HS-27A (cell line): ENCODE measurements around the gene HIVEP3.

Source experiments
- DNase-seq: peaks from one replicate; pipeline ENCODE4 v3.0.0-alpha.2; 2012; ENCODE audit warnings: low read depth, missing footprints

The HIVEP3 gene

DNA sequence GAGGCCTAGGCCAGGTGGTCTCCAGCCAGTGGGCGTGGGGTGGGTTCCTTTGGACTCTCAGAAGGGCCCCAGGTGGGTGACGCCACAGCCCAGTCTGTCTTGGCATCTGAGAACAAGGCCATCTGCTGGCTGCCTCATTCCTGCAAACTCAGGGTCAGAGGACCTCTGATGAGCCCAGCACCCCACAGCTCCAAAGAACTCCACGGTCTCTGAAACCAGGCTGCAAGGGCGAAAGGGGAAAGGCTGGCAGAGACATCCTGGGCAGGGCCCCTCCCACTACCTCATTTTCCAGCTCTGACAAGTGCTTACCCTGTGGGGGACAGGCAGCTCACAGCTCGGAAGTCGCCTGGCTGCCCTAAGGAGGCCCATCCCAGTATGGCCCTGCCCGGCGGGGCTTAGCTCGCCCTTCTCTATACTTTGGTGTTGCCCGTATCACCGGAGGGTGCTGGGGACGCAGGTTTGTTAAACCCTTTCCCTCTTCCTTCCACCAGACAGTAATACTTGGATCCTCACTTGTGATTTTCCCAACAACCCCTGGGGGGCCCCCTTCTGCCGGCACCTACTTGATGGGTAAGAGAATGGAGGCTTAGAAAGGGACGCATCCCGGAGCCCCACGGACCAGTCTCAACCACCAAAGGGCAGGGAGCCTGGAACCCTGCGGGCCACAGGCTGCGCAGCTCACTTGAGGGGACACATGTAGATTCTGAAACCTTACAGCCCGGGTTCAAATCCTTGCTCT lies 423.3 kb downstream of the HIVEP3 start:
- DNase-seq = no peak

DNA sequence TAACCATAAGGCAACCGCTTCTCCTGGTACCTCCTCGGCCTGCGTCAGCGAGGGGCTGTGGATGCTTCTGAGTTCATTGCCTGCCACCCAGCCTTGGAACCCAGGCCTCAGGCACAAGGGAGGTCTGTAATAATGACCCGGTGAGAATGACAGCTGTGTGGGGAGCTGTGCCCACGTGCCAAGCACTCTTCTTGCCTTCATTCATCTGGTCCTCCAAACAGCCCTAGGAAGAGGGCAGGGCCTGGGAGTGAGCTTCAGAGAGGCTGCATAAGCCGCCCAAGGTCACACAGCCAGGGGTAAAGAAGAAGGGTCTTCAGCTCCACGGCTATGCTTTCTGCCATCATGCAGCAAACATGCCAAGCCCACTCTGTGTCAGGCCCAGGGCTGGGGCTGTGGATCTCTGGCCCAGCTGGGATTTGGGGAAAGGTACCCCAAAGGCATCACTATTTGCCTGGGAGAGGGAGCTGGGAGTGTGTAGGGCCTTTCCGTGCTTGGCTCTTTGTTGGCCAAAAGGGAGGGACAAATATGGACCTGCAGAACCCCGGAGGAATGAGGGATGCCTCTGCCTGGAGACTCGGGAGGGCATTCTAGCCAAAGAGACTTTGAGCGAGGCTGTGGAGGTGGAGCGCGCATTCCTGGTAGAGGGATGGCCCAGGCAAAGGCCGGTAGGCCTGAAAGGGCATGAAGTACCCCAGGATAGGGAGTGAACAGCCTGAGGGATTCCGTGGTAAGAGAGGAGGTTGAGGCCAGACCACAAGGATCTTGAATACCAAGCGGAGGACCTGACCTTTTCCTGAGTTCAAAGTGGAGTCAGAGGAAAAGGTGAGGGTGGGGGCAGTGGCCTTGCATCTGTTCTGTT lies 424.1 kb downstream of the HIVEP3 start:
- no peak for DNase-seq

DNA sequence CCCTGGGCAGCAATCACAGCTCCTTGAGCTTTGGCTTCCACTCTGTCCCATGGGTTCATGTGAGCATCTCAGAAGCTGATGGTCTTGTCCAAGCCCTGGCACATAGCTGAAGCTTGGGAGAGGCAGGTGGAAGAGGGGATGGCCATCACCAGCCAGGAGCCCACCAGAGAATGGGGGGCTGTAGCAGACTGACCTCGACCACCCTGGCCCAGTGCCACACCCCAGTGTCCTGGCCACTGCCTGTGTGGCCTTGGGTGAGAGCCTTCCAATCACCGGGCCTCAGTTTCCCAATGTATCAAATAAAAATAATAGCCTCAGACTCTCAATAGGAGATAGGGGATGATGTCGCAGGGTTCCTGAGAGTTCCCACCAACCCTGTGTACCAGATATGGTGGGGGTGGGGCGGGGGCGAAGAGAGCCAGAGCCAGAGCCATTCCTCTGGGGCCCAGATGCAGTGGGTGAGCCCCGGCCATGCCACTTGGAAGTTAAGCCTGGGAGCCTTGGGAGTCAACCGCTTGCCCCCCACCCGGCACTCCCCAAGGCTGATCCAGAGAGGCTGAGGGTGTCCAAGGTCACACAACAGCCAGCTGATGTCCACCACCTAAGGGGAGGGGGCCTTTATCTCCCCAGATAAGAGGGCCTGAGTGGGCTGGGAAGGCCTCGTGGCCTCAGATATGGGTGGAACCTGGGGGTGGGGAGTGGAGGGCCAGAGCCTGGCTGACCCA lies 424.9 kb downstream of the HIVEP3 start:
- DNase-seq = no peak

DNA sequence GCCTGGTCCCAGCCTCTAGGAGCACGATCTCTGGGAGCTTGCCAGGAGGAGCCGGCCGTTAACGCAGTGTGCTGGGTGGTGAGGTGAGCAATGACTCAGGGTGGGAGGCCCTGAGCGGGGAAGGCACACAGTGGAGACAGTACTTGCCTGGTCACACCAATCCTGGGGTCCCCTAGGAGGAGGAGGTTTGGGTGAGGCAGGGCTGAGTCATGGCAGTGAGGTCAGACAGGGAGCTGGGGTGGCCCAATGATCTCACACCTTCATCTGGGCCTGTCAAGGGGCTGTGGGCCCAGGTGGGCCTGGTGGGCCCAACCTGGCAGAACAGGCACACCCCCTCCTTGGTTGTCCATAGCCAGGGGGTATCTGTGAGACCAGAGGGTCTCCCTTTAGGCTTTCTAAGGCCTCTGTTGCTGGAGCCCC lies 425.6 kb downstream of the HIVEP3 start:
- peak; percentile 96 for DNase-seq

DNA sequence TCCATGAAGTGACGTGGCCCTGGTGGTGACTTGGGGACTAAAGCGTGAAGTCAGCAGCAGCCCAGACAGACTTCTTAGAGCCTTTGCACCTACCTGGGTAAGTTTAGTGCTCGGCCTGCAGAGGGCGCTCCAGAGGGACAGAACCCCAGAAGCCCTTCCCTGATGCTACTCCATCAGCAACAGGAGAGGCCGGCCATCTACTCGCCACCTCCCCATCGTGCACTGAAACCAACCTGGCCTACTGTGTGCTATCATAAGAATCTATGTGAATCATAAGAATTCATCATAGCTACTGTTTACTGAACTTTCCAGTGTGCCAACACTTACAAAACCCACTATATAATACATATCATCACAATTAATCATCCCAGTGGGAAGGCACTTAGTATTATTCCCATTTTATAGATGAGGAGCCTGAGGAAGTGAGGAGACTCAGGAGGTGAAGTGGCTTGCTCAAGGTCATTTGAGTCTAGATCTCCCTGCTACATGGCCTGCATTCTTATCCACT lies 426.3 kb downstream of the HIVEP3 start:
- DNase-seq = no peak

DNA sequence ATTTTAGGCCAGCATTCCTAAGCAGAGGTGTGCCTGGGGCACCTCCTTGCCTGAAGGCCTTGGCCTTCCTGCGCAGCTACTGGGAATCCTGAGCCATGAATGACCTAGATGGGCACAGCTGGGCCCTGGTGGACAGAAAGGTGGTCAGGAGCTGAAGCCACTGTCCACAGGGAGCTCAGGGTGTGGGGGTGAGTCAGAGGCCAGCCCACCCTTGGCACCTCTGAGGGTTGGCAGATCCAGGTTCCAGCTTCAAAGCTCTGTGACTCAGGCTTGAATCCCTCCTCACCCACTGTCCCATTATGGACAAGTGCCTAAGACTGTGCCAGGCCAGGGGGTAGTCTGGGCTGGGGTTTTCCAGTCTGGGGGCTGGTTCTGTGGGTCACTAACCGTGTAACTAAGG lies 427.8 kb downstream of the HIVEP3 start:
- no peak for DNase-seq

DNA sequence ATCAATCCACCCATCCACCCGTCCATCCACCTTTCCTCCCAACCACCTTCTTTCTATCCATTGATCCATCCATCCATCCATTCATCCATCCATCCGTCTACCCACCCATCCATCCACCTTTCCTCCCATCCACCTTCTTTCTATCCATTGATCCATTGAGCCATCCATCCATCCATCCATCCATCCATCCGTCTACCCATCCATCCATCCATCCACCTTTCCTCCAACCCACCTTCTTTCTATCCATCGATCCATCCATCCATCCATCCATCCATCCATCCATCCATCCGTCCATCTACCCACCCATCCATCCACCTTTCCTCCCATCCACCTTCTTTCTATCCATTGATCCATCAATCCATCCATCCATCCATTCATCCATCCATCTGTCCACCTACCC lies 429.2 kb downstream of the HIVEP3 start:
- DNase-seq = no peak

DNA sequence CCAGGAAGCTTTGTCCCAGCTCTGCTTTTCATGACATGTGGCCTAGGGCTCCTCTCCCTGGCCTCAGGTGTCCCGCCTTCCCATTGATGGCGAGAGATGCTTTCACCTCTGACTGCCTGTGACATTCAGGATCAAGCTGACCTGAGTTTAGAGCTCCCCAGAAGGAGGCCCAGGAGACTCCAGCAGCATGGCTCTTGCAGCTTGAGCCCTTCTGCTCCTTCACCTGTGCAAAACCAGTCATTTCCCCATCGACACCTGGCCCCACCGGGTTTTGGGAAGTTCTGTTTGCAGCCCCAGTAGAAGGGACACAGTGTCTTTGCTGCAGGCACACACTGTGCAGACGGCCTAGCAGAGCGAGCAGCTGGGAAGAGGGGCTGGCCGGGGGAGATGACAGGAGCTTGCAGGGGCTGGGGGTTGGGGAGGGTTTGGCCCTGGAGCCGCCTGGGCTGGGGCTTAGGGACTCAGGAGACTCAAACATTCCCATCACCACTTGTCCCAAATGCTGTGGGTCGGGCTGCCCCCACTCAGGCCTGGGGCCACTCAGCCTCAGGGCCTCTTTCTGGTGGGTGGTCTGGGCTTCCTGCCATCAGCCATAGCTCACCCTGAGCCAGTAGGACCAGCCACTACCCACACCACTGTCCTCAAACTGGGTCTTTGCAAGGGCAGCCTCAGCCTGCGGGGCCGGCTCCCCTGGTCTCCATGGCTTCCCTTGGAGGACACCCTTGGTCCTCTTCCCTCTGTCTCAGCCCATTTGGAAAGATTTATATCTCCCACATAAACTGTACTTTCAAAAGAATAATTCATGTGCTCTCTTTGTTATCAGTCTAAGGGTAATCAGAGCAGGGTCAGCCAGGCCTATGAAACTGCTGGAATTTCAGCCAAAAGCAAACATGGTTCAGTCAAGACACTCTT lies 430.4 kb downstream of the HIVEP3 start:
- DNase-seq = no peak

DNA sequence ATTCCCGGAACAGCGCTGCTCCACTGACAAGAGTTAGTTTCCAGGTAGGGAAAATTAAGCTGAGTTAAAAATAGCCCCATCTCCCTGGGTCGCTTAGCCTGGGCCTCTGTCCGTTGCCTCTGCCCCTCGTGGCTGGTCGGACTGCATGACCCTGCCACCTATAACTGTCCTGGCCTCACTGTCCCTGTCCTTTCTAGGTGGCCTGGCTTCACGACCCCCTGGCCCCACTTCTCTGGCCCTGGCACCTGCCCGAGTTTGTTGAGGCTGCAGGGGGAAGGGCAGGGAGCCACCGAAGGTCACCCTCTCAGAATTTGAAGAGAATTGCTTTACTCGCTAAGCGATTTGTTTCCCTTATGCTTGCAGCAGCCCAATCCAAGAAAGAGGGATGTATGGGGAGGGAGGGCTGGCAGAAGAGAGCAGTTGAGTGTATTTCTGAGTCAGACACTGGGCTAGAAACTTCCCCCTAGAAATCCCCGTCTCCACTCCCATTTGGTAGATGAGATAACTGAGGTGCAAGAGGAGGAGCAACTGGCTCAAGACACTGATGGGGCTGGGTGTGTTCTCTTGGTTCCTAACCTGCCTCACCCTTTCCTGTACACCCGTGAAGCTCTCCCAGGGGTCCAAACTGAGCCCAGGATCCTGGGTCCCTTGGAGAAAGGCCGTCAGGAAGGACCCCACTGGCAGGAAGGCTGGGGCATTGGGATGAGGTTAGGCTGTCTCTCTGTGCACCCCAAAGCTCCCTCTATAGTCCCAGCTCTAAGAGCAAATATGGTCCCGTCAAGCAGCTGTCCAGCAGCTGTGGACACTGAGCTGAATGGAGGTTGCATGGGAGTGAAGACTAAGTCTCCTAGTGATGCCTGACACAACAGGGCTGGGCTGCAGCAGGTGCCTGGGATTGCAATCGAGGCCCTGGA lies 431.3 kb downstream of the HIVEP3 start:
- no peak for DNase-seq

DNA sequence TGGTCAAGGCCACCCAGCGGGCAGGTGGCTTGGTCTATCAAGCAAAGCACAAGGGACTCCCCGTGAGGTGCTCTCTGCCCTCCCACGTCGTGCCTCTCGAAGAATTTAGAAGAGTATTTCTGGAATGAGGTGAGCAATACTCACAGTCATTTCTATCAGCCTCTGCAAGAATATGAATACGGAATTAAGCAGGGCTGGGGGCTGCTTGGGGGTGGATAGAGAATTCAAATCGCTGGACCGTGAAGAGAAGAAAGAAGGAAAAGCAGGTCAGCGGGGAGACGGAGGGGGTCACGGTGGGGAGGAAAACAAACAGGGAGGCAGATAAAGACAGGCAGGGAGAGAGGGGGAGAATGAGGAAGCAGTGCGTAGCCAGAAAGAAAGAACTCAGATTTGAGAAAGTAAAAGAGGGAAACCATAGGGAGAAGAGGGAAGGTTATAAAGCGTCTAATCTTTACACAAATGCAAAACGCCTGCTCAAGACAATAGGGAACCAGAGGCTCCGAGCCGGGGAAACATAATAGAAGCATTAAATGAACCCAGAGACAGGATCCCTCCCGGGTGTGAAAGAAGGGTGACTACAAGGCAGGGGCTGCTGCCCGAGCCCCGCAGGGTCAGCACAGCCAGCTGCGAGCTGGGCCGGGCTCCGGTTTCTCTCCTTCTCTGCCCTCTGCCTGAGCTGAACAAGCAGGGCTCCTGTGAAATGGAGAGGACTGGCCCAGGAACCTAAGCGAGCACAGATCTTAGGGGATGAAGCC lies 432.2 kb downstream of the HIVEP3 start:
- no peak for DNase-seq

DNA sequence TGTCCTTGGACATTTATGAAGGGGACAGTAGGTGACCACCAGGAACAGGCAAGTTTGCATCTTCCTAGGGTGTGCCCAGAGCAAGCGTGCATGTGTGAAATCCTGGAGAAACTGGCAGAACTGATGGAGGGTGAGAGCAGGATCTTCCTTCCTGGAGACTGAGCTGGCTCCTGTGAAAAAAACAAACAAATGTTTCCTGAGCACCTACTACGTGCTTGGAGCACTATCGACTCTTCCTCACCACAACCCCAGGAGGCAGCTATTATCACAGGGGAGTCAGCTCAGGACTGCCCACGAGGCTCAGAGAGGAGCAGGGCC lies 432.7 kb downstream of the HIVEP3 start:
- DNase-seq = no peak

DNA sequence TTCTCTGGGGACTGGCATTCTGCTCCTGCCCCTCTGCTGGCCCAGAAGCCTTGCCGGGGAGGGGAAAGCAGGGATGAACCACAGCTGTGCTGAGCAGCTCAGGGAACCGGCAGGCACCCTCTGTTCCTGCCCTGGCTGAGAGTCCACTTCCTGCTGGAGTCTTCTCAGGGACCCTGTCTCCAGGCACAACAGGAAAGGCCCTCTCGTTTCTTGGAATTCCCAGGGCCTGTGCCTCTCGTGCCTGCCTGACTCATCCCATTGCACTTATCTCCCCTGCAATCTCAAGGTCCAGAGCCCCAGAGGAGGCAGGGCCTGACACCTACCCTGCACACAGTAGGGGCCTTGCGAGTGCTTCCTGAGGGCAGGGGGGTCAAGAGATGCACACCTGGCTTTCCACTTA lies 433.1 kb downstream of the HIVEP3 start:
- no peak for DNase-seq

DNA sequence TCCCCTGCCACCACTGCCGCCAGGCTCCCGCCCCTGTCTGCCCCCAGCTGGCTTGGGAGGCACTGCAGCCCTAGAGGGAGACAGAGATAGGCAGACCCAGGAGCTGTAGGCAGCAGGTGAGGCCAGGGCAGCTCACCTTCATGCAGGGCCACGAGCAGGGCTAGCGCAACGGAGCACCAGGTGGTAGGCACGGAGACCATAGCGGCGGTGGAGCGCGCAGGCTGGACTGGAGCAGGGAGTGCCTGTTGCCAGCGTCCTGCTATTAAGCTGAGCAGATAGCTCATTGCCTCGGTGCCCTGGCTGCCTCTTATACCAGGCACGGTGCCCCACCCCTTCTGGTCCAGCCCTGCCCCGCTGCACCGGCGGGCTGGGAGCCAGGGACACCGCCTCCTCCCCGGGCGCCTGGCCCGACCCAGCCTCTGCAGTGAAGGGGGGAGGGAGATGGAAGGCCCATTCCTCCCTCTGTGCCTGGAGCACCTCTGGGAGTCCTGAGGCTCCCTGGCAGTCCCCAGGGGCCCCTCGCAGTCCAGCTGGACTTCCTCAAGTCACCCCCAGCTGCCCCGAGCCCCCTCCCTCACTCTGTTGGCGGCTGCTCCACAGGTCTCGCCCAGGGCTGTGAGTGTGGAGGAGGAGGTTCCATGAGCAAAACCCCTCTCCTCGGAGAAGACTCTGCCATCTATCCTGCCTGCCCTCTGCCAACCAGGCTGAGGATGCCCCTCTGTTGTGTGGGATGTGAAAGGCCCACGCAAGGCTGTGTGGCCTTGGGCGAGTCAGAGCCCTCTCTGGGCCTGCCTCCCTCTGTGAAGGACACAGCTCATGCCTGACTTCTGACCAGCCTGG lies 434.1 kb downstream of the HIVEP3 start, which contains the start of gene EDN2:
TSS of gene EDN2 (minus strand) at position 282 of the 840 bp plus-strand sequence. CDS start at position 200, 82 bp downstream.
- no peak for DNase-seq

DNA sequence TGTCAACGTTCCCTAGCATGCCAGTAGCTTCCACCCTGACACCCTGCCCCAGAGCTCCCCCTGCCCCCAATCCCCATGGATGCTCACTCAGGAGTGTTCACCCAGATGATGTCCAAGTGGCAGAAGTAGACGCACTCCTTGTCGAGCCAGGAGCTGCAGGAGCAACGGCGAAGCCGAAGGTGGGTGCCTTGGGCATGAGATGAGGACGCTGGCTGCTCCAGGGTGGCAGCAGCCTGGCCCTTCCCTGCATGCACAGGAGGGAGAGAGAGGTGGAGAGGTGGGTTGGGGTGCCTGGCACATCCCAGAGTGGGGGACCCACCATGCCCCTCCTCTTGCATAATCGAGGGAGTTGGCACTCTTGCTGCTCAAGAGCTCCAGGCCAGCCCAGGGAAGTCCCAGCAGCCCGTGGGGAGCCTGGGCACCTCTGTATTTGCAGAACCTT lies 434.7 kb downstream of the HIVEP3 start:
- DNase-seq = no peak

DNA sequence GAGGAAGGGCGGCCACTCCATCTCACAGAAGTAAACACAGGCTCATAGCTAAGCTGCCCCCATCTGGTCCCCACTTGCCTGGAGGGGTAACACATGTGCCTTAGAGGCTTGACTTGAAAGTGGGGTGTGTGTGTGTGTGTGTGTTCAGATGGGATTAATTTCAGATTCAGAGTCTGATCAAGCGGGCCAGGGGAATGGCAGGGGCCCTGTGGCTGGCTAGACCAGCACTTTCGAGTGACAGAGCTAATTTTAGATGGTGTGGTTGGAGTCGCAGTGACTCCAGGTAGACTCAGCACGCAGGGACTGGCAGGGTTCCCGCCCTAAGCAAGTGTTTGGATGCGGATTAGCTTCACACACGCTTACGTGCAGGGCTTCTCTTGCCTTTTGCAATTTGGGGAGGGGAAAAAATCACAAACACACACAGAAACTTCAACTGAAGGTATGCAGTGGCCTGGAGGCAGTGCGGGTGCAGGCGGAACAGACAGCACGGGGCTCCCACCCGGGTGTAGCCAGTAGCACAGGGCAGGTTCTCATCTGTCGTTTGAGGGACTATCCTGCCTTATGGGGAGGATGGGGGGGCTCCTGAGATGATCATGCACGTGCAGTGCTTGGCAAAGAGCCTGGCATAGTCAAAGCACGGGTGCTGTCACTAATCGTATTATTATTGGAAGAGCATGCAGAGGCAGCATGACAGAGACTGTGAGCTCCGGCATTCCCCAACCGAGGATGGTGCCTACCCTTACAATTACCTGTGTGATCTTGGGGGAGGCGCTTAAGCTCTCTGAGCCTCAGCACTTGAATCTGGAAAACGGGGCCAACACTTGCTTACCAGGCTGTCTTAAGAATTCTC lies 435.5 kb downstream of the HIVEP3 start:
- no peak for DNase-seq

DNA sequence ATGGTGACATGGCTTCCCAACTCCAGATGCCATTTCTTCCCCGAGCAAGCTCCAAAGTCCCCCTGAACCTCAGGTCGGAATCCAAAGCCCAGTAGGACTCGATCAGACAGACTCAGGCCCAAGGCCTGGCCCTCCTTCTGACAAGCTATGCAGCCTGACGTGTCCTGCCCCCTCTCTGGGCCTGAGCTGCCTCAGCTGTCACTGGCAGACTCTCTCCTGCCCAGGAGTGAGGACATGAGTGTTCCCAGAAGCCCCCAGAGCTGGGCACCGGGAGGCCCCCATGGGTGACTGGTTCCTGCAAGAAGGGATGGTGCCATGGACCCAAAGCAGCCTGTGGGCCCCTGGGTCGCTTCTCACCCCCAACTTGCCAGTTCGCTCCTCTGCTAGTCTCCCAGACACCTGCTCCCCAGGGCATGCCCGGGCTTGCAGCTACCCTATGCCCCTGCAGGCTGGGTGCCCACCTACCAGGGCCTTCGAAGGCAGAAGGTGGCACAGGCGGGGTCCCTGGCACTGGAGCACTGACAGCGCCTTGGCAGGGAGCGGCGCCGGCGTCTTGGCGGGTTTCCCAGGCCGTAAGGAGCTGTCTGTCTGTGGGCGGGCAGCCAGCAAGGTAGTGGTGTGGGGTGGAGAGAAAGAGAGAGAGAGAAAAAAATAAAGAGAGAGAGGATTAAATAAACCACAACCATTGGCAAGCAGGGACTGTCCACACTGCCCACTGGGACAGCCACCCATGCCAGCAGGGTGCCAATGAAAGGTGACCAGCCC lies 436.5 kb downstream of the HIVEP3 start:
- DNase-seq = no peak
